HepG2 (cell line): ENCODE data around the gene GTF3C5. TPM values are rescaled to one million over a fixed set of nuclear protein-coding genes. Genes with fewer than 3 reads are reported as not detected.
A peak's percentile ranks its signal among the peaks of the same experiment; 100 is the strongest.

Experiments used
- ATF1 ChIP-seq: IDR thresholded peaks from 2 replicates; pipeline ENCODE4 v1.6.1; 2016; ENCODE audit warnings: mild to moderate bottlenecking, control low read depth
- CEBPZ ChIP-seq: IDR thresholded peaks from 2 replicates; pipeline ENCODE4 v1.6.1; 2012; ENCODE audit warnings: low read length, improper control_type of control experiment
- DMAP1 ChIP-seq: IDR thresholded peaks from 2 replicates; pipeline ENCODE4 v1.6.1; 2016
- DPF2 ChIP-seq: sonication (generic); formaldehyde crosslinking; IDR thresholded peaks from 2 replicates; pipeline ENCODE4 v1.4.0; 2020; ENCODE audit warnings: mild to moderate bottlenecking, low read depth, missing genetic modification reagents, borderline replicate concordance
- HNRNPH1 ChIP-seq: fragments of 200-400 bp; formaldehyde crosslinking; optimal IDR thresholded peaks from 2 replicates; pipeline ENCODE3; 2017; ENCODE audit warnings: mild to moderate bottlenecking, low read depth, low read length
- HNRNPK ChIP-seq: fragments of 200-400 bp; formaldehyde crosslinking; IDR thresholded peaks from 2 replicates; pipeline ENCODE4 v1.6.1; 2018; ENCODE audit warnings: low read length, low read depth, moderate library complexity, mild to moderate bottlenecking; ENCODE audit not compliant: poor library complexity, severe bottlenecking
- IRF9 ChIP-seq: sonication (generic); formaldehyde crosslinking; IDR thresholded peaks from 2 replicates; pipeline ENCODE4 v1.8.0; 2022; ENCODE audit warnings: missing genetic modification reagents, mild to moderate bottlenecking, borderline replicate concordance
- KLF9 ChIP-seq: IDR thresholded peaks from 2 replicates; pipeline ENCODE4 v1.6.1; 2016; ENCODE audit warnings: low read depth
- PHF5A ChIP-seq: IDR thresholded peaks from one replicate; pipeline ENCODE4 v1.6.1; 2018; ENCODE audit warnings: low read depth, missing genetic modification reagents; ENCODE audit not compliant: unreplicated experiment
- POLR2AphosphoS2 ChIP-seq: IDR thresholded peaks from 2 replicates; pipeline ENCODE4 v1.6.1; 2011; ENCODE audit warnings: low read depth, low read length, improper control_type of control experiment
- RBM39 ChIP-seq: fragments of 200-400 bp; formaldehyde crosslinking; IDR thresholded peaks from one replicate; pipeline ENCODE4 v1.6.1; 2018; ENCODE audit warnings: antibody characterized with exemption, mild to moderate bottlenecking, low read depth, low read length; ENCODE audit not compliant: poor library complexity, severe bottlenecking
- SOX5 ChIP-seq: IDR thresholded peaks from 2 replicates; pipeline ENCODE4 v1.6.1; 2016; ENCODE audit warnings: borderline replicate concordance
- SOX6 ChIP-seq, 2 experiments: fragments of 450-650 bp in 1 of 2; sonication (generic) in 1 of 2; formaldehyde crosslinking in 1 of 2; IDR thresholded peaks; 2 replicates each; pipeline versions ENCODE4 v1.4.0 to v1.6.1; 2017 to 2020; ENCODE audit warnings: antibody characterized with exemption in 1 of 2, mild to moderate bottlenecking in 1 of 2, missing genetic modification reagents in 1 of 2
- TAF15 ChIP-seq: fragments of 200-400 bp; formaldehyde crosslinking; IDR thresholded peaks from one replicate; pipeline ENCODE4 v1.6.1; 2018; ENCODE audit warnings: mild to moderate bottlenecking, low read depth, low read length; ENCODE audit not compliant: poor library complexity, severe bottlenecking
- TBX2 ChIP-seq: sonication (generic); formaldehyde crosslinking; IDR thresholded peaks from 2 replicates; pipeline ENCODE4 v1.5.0; 2020; ENCODE audit warnings: missing genetic modification reagents, mild to moderate bottlenecking, borderline replicate concordance
- TEAD3 ChIP-seq: optimal IDR thresholded peaks from 2 replicates; pipeline ENCODE3; 2016; ENCODE audit warnings: borderline replicate concordance
- ZBTB8A ChIP-seq: sonication (generic); formaldehyde crosslinking; IDR thresholded peaks from 2 replicates; pipeline ENCODE4 v1.4.0; 2020; ENCODE audit warnings: mild to moderate bottlenecking, low read depth, missing genetic modification reagents, borderline replicate concordance
- ZFP36L2 ChIP-seq: sonication (generic); formaldehyde crosslinking; IDR thresholded peaks from 2 replicates; pipeline ENCODE4 v1.4.0; 2020; ENCODE audit warnings: missing genetic modification reagents
- ZNF569 ChIP-seq: sonication (generic); formaldehyde crosslinking; IDR thresholded peaks from 2 replicates; pipeline ENCODE4 v1.5.0; 2020; ENCODE audit warnings: mild to moderate bottlenecking, missing genetic modification reagents, moderate library complexity, borderline replicate concordance
- ZNF577 ChIP-seq: sonication (generic); formaldehyde crosslinking; IDR thresholded peaks from 2 replicates; pipeline ENCODE4 v1.4.0; 2020; ENCODE audit warnings: mild to moderate bottlenecking, low read depth, missing genetic modification reagents, borderline replicate concordance
- ZNF660 ChIP-seq: sonication (generic); formaldehyde crosslinking; IDR thresholded peaks from 2 replicates; pipeline ENCODE4 v1.5.1; 2020; ENCODE audit warnings: mild to moderate bottlenecking, low read depth, missing genetic modification reagents, borderline replicate concordance
- ZXDC ChIP-seq: sonication (generic); formaldehyde crosslinking; IDR thresholded peaks from 2 replicates; pipeline ENCODE4 v1.5.0; 2020; ENCODE audit warnings: mild to moderate bottlenecking, missing genetic modification reagents
- polyA plus RNA-seq, 8 experiments: library from polyadenylated mRNA; depleted of rRNA in 3 of 8; stranded (reverse) in 7 of 8; unstranded in 1 of 8; fragments of >200 nt; fragmentation: Illumina TruSeq in 4 of 8; extraction: Trizol in 4 of 8; gene quantifications; 2 replicates each; pipeline versions ENCODE4 v1.2.1 to v1.2.3, GENCODE V29; 2011 to 2016; ENCODE audit warnings: low read depth in 4 of 8, missing spikeins in 1 of 8, mixed read lengths in 1 of 8; ENCODE audit not compliant: insufficient read depth in 1 of 8
- total RNA-seq, 5 experiments: library from RNA; depleted of rRNA; stranded (reverse); fragments of >200 nt; fragmentation: Illumina TruSeq; extraction: Trizol; gene quantifications; 2 replicates each; pipeline ENCODE4 v1.2.3, GENCODE V29; 2016; ENCODE audit warnings: low read depth in 1 of 5

Gene GTF3C5
- total and polyA plus RNA-seq, 2 of the 13 experiments (the other 11 are each of a cell fraction or from before 2014, with no cell fraction given) = 66.9 to 92.6 TPM

GRCh38 chr9:133030317-133031129 is at the start of gene GTF3C5 (continued):
- TF ChIP-seq HNRNPH1 (no peak), TBX2 (peak; percentile 56; the same call in 1 of the 2 replicates), DPF2 (CRISPR knock-in tag) (no peak), TAF15 (no peak), CEBPZ (peak; percentile 77), SOX6 (IDR thresholded peaks at IDR 0.05) (no peak), SOX6 (CRISPR knock-in tag; IDR thresholded peaks at IDR 0.05) (no peak), ZBTB8A (no peak), ATF1 (CRISPR knock-in tag) (peak; percentile 80), IRF9 (CRISPR knock-in tag) (peak; percentile 77), POLR2AphosphoS2 (no peak), ZNF660 (CRISPR knock-in tag) (no peak), HNRNPK (no peak), ZXDC (no peak), PHF5A (no peak), SOX5 (CRISPR knock-in tag) (no peak; the same call in 1 of the 2 replicates), ZFP36L2 (no peak), ZNF569 (no peak), RBM39 (peak; percentile 91), DMAP1 (CRISPR knock-in tag) (peak; percentile 83; the same call in 1 of the 2 replicates), ZNF577 (CRISPR knock-in tag) (no peak), KLF9 (no peak), TEAD3 (CRISPR knock-in tag) (peak; percentile 51)
